GM19099 (cell line): Measurements from ENCODE around the gene BORCS8.
A peak's percentile ranks its signal among the peaks of the same experiment; 100 is the strongest.

Experiments used
- POLR2A ChIP-seq: IDR thresholded peaks from 3 replicates; pipeline ENCODE4 v1.6.1; 2011; ENCODE audit warnings: low read depth; ENCODE audit not compliant: insufficient read length; ENCODE audit errors: extremely low read depth

The BORCS8 gene

DNA sequence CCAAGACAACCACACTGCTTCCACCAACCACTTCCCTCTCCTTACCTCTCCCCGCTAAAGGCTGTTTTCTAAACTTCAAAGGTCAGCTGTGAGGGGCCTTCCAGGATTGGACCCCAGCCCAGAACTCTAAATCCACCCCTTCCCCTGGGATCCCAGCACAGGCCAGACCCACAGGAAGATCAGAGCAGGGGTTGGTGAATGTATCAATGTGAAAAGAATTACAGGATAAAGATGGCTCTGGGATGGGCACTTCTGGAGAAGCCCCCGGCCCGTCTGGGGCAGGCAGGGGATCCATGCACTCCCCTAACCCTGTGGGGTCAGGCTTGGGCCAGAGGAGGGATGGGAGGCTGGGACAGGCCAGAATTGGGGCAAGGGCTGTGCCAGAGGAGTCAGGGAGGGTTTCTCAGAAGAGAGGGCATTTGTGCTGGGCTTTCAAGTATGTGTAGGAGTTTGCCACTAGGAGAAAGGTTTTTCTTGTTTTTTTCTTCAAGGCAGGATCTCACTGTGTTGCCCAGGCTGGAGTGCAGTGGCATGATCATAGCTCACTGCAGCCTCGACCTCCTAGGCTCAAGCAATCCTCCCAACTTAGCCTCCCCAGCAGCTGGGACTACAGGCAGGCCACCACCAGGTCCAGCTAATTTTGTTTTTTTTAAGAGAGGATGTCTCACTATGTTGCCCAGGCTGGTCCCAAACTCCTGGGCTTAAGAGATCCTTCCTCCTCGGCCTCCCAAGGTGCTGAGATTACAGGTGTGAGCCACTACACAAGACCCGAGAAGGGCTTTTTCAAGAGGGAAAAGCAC, 20.9 kb downstream of the BORCS8 start:
- TF ChIP-seq POLR2A, result no peak

DNA sequence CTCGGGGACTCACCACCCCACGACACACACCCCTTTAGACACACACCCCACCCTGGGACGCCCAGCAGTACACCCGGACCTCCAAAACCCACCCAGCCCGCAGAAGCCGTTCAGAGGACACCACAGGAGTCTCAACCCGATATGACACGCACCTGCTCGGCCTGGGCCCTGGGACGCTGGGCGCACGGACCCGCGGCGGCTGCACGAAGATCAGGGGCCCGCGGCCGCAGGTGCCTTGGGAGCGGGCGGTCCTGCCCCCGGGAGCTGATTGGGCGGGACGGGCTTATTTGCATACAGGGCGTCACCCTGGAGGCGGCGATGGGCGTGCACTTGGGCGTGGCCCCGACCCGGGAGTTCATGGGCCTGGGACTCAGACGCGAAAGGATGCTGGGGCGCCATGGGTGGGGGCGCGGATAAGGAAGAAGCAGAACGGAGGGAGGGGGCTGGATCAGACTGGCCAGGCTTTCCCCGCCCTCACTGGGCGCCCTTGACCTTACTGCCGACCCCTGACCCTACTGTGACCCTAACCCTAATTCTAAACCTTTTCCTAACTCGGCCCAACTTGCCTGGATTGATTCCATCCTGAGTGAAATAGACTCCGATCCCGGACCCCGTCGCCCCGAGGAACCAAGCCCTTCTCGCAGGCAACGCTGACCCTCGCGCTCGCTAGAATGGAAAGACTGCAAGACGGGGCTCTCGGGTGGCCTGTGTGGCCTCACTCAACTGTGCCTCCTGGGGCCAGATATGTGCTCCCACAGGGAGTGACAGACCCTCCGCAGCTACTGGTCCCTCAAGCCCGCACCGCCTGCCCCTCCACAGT, 21.7 kb downstream of the BORCS8 start, which contains the start of gene MEF2B:
Gene MEF2B (minus strand): TSS at position 211 of the 820 bp plus-strand sequence. CDS start 19,528 bp downstream, outside the sequence.
- peak; percentile 95 for TF ChIP-seq POLR2A

DNA sequence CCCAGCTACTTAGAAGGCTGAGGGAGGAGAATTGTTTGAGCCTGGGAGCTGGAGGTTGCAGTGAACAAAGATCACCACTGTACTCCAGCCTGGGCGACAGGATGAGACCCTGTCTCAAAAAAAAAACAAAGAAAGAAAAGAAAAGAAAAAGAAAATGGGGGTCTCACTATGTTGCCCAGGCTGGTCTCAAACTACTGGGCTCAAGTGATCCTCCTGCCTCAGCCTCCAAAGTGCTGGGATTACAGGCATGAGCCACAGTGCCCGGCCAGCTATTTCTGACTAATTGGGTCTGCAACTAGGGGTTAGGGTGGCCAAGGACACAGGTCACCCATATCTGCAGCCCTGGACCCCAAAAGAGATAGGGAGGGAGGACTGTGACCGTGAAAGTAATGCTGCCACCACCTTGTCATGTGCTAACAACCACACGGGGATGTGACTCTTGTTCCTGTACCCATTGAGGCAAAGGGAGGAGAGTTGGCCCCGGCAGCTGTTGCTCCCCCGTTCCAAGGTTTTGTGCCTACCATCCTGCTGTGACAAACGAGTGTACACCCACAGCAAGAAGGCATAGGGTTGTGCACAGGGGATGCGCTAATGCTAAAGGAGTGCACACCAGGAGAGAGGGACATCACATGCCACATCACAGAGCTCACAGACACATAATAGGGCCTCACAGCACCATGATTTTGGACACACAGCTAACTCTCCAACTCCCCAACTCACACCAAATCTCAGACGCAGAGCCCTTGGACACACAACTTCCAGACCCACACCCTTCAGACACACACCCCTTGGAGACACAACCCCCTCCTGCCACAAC, 22.5 kb downstream of the BORCS8 start:
- no peak for TF ChIP-seq POLR2A

DNA sequence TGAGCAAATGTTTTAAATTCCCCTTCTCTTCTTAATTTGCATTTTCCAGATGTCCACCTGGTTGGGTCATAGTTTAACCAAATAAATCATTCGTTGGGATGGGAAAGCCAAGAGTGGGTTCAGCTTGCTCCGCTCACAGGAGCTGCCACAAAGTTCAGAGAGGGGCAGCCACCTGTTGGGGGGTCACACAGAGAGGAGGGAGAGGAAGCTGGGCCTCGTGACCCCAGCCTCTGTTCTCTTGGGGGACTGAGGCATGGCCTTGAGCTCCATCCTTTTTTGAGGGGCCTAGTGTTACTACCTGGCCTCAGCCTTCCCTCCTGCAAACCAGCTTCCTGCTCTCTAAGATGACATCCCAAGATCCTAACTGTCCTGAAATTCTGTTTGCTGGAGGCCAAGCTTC, 24.3 kb downstream of the BORCS8 start:
- peak; percentile 45 for TF ChIP-seq POLR2A

DNA sequence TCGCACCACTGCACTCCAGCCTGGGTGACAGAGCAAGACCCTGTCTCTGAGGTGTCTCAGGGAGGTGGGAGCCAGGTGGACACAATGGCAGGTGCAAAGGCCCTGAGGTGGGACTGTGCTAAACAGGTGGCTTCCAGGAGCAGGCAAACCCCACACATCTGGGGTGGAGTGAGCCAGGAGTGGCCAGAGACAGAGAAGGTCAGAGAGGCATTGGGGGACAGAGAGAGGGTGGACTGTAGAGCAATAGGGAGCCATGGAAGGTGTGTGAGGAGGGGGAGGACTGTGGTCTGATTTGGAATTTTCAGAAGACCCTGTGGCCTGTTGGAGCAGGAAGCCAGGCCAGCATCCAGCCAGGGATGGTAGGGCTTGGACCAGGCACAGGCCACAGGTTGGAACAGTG, 26.6 kb downstream of the BORCS8 start:
- TF ChIP-seq POLR2A, result no peak

DNA sequence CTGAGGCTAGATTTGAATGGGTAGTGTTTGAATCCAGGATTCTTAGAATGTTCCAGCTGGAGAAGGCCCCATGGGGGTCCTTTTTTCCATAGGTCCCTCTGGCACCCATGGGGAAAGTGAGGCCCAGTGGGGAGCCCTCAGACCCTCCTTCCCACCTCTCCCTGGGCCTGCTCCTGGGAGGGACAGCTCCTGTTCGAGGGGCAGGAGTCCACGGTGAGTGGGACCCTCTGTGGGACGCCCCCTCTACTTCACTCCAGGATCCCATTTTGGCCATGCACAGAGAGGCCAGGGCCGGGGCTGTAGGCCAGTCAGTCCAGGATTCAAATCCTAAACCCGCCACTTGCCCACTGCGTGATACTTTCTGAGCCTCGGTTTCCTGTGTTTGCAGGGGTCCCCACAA, 29.5 kb downstream of the BORCS8 start:
- no peak for TF ChIP-seq POLR2A

DNA sequence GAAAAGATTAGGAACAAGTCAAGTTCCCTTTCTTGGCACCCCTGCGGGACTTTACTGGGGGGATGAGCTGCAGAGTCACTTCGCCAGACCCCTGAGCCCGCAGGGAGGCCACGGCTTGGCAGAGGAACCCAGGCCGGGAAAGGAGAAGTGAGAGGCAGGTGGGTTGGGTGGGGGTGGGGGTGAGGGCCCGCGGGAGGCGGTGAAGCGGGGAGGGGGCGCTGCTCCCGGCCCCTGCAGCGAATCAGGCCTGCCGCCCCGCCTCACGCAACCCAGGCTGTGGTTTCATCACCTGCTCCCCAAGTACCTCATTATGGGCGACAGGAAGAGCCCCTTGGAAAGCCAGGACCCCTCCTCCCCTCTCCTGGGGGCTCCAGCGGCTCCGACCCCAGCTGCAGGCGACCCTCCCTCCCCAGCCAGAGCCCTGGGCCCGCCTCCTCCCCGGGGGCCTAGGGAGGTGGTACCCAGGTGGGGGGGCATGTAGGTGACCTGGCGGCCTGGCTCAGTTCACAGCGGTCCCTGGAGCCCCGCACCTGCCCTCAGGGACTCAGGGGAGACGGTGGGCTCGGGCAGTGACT, 31.4 kb downstream of the BORCS8 start:
- TF ChIP-seq POLR2A, result no peak

DNA sequence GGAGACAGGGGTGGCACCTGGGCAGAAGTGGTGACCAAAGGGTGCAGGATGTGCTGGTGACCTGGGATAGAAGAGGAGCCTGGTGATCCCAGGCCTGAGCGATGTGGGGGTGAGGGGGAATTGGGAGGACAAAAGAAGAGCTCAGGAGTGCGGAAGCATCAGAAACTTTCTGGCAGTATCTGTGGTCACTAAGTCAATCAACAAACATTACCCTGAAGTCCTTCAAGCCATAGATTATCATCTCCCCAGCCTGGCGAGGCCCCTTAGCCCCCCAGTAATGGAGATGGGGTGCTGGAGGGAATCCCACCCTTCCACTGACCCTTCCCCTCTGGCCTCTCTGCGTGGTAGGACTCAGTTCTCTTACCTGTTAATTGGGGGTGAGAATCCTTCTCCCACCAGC, 32.4 kb downstream of the BORCS8 start:
- TF ChIP-seq POLR2A, result no peak

DNA sequence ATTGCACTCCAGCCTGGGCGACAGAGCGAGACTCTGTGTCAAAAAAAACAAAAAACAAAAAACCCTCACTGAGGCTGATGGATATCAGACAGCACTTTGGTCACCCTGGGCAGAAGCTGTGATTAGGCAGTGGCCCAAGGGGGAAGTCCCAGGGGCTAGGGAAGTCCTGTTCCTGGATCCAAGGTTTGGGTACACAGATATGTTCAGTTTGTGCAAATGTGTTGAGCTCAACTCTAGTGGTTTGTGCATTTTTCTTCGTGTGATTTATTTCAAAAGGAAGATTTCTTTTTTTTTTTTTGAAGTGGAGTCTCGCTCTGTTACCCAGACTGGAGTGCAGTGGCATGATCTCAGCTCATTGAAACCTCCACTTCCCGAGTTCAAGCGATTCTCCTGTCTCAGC, 34.1 kb downstream of the BORCS8 start:
- no peak for TF ChIP-seq POLR2A

DNA sequence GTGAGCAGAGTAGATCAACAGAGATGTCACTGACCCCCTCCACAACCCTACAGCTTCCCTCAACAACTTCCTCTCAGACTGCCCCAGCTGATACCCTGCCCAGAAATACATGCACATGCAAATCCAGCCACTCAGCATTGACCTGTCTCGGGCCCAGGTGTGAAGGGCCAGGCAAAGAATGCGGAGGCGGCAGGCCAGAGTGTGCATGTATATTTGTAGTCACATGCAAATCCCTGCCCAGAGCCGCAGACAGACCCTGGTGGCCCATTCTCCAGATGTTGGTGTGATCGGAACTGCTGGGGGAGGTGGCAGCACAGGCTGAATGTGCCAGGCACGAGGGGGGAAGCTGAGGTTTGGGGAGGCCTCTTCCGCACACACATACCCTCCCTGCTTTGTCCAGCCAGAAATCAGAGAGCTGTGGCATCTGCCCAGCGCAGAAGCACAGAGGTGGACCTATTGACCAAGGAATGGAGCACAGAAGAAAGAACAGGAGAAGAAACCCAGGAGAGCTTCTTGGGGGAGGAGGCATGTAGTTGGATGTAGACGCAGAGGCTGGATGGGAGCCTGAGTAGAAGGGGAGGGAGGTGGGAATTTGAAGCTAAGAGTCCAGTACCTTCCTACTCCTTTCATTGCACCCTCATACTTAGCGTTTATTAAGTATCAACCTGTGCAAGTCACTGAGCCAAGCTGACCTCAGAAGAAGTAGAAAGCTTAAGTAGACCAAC, 36.3 kb downstream of the BORCS8 start:
- peak; percentile 20 for TF ChIP-seq POLR2A

DNA sequence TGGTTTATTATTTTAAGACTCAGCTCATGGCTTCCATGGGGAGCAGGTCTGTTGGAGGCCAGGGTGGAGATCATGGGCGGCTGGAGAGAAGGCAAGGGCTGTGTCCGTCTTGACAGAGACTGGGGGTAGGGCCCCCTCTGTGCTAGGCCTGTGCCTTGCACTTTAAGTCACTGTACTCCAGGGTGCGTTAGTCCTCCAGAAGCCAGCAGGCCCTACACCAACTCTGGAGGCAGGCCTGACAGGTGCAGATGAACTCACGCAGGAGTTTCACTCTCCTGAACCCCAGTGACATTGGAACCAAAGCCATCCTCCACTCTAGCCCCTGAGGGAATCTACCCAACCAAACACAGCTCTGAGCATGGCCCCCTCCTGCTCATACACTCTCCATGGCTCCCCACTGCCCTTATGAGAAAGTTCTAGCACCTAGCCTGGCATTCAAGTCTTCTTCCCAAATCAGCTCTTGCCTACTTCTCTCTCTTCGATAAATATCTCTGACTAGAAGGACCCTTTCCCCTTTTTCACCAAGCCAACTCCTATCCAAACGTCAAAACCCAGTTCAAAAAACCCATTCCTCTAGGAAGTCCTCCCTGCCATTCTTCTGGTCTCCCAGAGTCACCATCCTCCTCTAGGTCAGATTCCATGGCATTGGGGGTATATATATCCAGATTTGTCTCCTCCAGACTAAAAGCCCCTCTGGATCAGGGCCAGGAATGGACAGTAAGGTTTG, 37.0 kb downstream of the BORCS8 start:
- TF ChIP-seq POLR2A, result no peak

DNA sequence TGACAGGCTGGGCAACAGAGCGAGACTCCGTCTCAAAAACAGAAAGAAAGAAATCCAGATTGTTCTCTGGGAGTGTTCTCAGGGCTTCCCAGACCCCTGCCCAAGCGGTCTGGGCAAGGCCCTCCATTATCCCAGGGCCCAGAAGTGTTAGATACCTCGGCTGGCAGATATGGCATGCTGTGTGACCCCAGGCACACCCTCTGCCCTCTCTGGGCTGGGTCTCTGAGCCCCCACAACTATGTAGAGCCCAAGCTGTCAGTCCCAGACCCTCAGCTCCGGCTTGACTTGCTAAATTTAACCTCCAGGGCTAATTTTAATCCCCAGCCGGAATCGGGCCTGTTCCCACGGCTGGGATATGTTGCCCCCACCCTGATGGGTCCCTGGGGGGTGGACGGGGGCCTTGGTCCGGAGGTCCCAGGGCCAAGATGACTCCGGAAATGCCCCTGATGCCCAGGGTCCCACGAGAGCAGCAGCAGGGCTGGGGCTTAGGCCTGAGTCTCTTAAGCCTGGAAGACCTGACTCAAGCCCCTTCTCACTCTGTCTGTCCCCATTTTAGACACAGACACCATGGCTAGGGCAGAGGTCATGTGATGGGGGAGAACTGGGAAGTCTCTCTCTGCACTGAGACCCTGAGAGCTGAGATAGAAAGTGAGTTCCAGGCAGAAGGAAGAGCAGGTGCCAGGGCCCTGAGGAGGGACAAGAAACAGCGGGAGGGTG, 39.1 kb downstream of the BORCS8 start:
- no peak for TF ChIP-seq POLR2A

DNA sequence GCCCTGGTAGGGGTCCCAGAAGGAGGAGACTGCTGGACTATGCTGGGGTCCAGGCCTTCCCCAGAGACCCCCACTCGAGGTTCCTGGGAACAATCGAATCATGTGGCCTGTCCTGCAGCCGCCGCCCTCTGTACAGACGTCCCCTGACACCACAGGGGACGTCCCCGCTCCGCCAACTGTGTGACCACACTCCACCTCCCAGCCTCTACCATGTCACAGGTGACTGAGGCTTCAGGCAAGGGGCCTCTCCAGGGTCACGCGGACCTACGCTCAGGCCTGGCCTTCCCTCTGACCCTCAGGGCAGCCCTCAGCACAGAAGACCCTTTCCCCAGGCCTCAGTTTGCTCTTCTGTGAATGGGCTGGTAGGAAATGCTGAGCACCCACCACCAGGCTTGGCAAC, 40.5 kb downstream of the BORCS8 start:
- TF ChIP-seq POLR2A, result no peak
